Measurements from ENCODE around the gene CDS2. TPM values are rescaled to one million over a fixed set of nuclear protein-coding genes. Genes with fewer than 3 reads are reported as not detected.

Gene CDS2
- total and polyA plus RNA-seq, 12 donors = 16.7 to 100 (median 82.3) TPM

- Histone ChIP-seq H3K4me3 (no peak overlapping the region), H3K27ac (no peak overlapping the region), H3K36me3 (peaks cover 0 to 76% (median 41%) of the 10 kb centered on the region in 9 donors), H3K27me3 (no peaks in the 10 kb centered on the region), H3K9me3 (no peaks in the 10 kb centered on the region), H3K4me1 (peaks cover 0 to 23% (median 9%) of the 10 kb centered on the region in 9 donors)
- WGBS, 2 donors = 83 to 87% methylated on average over 5 of the region's 5 CpGs
- intact Hi-C loops (cut with DNase I) = loop anchor here in 4 of 10 donors (10.0 kb wide), 3 partner anchors 134 to 504 kb away; no protein-coding TSS in a partner anchor
- ATAC-seq (no peak), DNase-seq (no peak)
- no peak for TF ChIP-seq CTCF (IDR thresholded peaks at IDR 0.05)
Measured at GRCh38 chr20:5109276-5109675, 17.5 kb upstream of the CDS2 start.

GRCh38 chr20:5113615-5113986, 13.2 kb upstream of the CDS2 start:
- intact Hi-C loops (cut with DNase I) = no loop called here
- TF ChIP-seq CTCF (IDR thresholded peaks at IDR 0.05) = no peak
- DNase-seq (no peak), ATAC-seq (no peak)
- Histone ChIP-seq H3K4me1 (peaks cover 6 to 36% (median 19%) of the 10 kb centered on the region in 9 donors), H3K27ac (peak overlapping the region; percentile 87 to 98 (median 95)), H3K4me3 (peak overlapping the region; percentile 67 to 98 (median 90)), H3K9me3 (no peaks in the 10 kb centered on the region), H3K36me3 (peaks cover 0 to 73% (median 38%) of the 10 kb centered on the region in 9 donors), H3K27me3 (no peaks in the 10 kb centered on the region)
- WGBS, 2 donors = 23 to 36% methylated on average over 3 of the region's 3 CpGs

- TF ChIP-seq CTCF (IDR thresholded peaks at IDR 0.05) = no peak
- Histone ChIP-seq H3K36me3 (peaks cover 0 to 65% (median 33%) of the 10 kb centered on the region in 9 donors), H3K9me3 (no peaks in the 10 kb centered on the region), H3K4me3 (no peak overlapping the region), H3K4me1 (peaks cover 8 to 41% (median 23%) of the 10 kb centered on the region in 9 donors), H3K27ac (no peak overlapping the region), H3K27me3 (no peaks in the 10 kb centered on the region)
- WGBS, 2 donors = 23 to 76% methylated on average over 3 of the region's 3 CpGs
- ATAC-seq (no peak), DNase-seq (no peak)
- intact Hi-C loops (cut with DNase I) = no loop called here
Measured at GRCh38 chr20:5114403-5114802, 12.4 kb upstream of the CDS2 start.

- TF ChIP-seq CTCF (IDR thresholded peaks at IDR 0.05) = no peak
- Histone ChIP-seq H3K27ac (no peak overlapping the region), H3K4me1 (peaks cover 6 to 43% (median 24%) of the 10 kb centered on the region in 9 donors), H3K27me3 (no peaks in the 10 kb centered on the region), H3K4me3 (no peak overlapping the region), H3K36me3 (peaks cover 0 to 47% (median 25%) of the 10 kb centered on the region in 9 donors), H3K9me3 (no peaks in the 10 kb centered on the region)
- intact Hi-C loops (cut with DNase I) = no loop called here
- DNase-seq = no peak
- 50 to 82% methylated on average over 3 of the region's 3 CpGs for WGBS, 2 donors
- no peak for ATAC-seq
Measured at GRCh38 chr20:5116875-5117274, 9.9 kb upstream of the CDS2 start.
